ENCODE measurements around the gene GPRC5C.

GPRC5C gene

DNA sequence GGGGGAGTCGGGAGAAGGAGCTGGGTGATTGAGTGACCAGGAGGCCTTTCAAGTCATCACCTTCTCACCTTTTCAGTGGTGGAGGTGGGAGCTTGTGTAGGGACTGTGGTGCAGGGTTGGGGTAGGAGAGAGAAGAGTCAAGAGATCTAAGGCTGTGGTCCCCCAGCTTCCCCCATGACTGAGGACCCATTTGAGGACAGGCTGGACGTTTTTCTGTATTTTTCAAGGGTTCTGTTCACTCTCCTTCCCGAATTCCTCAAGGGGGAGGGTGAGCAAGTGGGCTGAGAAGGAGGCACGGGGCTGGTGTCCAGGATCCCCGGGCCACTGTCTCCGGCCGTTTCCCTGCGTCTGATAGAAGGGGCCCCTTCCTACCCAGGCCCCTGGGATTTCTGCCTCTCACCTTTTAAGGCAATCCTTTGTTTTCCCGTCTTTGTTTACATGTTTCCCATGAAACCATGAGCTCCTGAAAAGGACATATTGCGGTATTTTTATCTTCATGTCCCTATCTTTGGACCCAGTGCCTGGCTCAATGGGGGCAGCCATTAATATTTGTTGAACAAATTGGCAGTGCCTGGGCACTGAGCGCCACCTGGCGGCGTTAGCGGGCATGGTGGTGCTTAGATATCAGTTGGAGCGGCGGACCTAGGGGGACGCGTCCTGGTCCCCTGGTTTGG is 25.4 kb downstream of the GPRC5C start:
- DNase-seq (ENCODE audit: low spot score) = no peak
- TF ChIP-seq, protein P1, sequence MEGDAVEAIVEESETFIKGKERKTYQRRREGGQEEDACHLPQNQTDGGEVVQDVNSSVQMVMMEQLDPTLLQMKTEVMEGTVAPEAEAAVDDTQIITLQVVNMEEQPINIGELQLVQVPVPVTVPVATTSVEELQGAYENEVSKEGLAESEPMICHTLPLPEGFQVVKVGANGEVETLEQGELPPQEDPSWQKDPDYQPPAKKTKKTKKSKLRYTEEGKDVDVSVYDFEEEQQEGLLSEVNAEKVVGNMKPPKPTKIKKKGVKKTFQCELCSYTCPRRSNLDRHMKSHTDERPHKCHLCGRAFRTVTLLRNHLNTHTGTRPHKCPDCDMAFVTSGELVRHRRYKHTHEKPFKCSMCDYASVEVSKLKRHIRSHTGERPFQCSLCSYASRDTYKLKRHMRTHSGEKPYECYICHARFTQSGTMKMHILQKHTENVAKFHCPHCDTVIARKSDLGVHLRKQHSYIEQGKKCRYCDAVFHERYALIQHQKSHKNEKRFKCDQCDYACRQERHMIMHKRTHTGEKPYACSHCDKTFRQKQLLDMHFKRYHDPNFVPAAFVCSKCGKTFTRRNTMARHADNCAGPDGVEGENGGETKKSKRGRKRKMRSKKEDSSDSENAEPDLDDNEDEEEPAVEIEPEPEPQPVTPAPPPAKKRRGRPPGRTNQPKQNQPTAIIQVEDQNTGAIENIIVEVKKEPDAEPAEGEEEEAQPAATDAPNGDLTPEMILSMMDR (IDR thresholded peaks at IDR 0.05; ENCODE audit: poor library complexity, severe bottlenecking) = peak; percentile 93
- H3K36me3 ChIP-seq (ENCODE audit: low read depth) = no peaks in the 10 kb centered on the region
- no peaks in the 10 kb centered on the region for H3K9me3 ChIP-seq (ENCODE audit: severe bottlenecking)
- H3K4me3 ChIP-seq (ENCODE audit: severe bottlenecking) = no peak overlapping the region
- no peak; the same call in 2 of the 3 replicates for ATAC-seq (ENCODE audit: low read depth)
- no peaks in the 10 kb centered on the region for H3K4me1 ChIP-seq (ENCODE audit: insufficient read depth, poor library complexity, severe bottlenecking)
- H3K27ac ChIP-seq (ENCODE audit: poor library complexity, severe bottlenecking) = no peak overlapping the region
- peaks cover 4% of the 10 kb centered on the region for H3K27me3 ChIP-seq (ENCODE audit: insufficient read depth, poor library complexity, severe bottlenecking)

DNA sequence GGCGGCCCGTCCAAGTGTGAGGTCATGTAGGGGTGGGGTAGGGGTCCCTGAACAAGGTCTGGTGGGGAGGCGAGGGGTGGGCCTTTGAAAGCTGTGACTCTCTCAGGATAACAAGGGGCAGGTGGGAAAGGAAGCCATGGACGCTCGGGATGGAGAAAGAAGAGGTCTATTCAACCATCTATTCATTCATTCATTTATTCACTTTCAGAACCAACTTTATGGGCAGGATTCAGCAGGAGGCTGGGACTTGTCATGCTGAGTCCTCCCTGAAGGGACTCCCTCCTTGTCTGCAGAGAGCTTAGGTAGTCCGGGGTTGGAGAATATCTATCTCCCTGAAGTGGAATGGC is 25.9 kb downstream of the GPRC5C start:
- no peak overlapping the region for H3K27ac ChIP-seq (ENCODE audit: poor library complexity, severe bottlenecking)
- no peaks in the 10 kb centered on the region for H3K36me3 ChIP-seq (ENCODE audit: low read depth)
- H3K4me3 ChIP-seq (ENCODE audit: severe bottlenecking) = no peak overlapping the region
- no peaks in the 10 kb centered on the region for H3K4me1 ChIP-seq (ENCODE audit: insufficient read depth, poor library complexity, severe bottlenecking)
- H3K9me3 ChIP-seq (ENCODE audit: severe bottlenecking) = no peaks in the 10 kb centered on the region
- ATAC-seq (ENCODE audit: low read depth) (no peak), DNase-seq (ENCODE audit: low spot score) (no peak)
- TF ChIP-seq, protein P1 (IDR thresholded peaks at IDR 0.05; ENCODE audit: poor library complexity, severe bottlenecking) = peak; percentile 73
- H3K27me3 ChIP-seq (ENCODE audit: insufficient read depth, poor library complexity, severe bottlenecking) = peaks cover 4% of the 10 kb centered on the region

DNA sequence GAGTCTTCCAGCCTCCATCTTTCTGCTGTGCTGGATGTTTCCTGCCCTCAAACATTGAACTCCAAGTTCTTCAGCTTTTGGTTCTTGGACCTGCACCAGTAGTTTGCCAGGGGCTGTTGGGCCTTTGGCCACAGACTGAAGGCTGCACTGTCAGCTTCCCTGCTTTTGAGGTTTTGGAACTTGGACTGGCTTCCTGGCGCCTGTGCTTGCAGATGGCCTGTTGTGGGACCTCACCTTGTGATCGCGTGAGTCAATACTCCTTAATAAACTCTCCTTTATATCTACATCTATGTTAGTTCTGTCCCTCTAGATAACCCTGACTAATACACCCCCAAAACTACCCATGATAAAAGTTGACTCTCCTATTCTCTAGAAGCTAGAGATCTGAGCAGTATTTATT is 26.9 kb downstream of the GPRC5C start:
- H3K27me3 ChIP-seq (ENCODE audit: insufficient read depth, poor library complexity, severe bottlenecking) = peaks cover 4% of the 10 kb centered on the region
- H3K4me3 ChIP-seq (ENCODE audit: severe bottlenecking) = no peak overlapping the region
- no peak overlapping the region for H3K27ac ChIP-seq (ENCODE audit: poor library complexity, severe bottlenecking)
- no peaks in the 10 kb centered on the region for H3K4me1 ChIP-seq (ENCODE audit: insufficient read depth, poor library complexity, severe bottlenecking)
- DNase-seq (ENCODE audit: low spot score) (no peak), ATAC-seq (ENCODE audit: low read depth) (no peak)
- TF ChIP-seq, protein P1 (IDR thresholded peaks at IDR 0.05; ENCODE audit: poor library complexity, severe bottlenecking) = no peak
- H3K9me3 ChIP-seq (ENCODE audit: severe bottlenecking) = no peaks in the 10 kb centered on the region
- no peaks in the 10 kb centered on the region for H3K36me3 ChIP-seq (ENCODE audit: low read depth)

DNA sequence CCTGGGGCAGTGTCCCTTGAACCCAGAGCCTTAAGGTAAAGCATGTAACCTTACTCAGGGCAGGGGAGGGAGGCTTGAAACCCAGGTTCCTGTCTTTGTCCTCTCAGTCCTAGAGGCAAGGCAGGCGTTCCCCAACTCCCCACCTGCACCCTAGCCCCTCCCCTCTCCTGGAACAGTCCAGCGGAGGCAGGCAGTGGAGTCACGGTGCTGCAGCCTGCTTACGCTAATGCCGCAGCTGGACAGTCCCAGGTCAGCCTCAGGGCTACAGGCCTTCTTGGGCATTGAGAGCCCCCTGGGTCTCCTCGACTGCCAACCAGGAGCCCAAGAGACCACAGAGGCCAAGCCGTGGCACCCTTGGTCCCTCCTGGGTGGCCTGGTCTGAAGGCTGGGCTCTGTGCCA is 27.7 kb downstream of the GPRC5C start:
- Histone ChIP-seq H3K27ac (ENCODE audit: poor library complexity, severe bottlenecking) (no peak overlapping the region), H3K4me1 (ENCODE audit: insufficient read depth, poor library complexity, severe bottlenecking) (no peaks in the 10 kb centered on the region), H3K9me3 (ENCODE audit: severe bottlenecking) (no peaks in the 10 kb centered on the region), H3K36me3 (ENCODE audit: low read depth) (no peaks in the 10 kb centered on the region), H3K4me3 (ENCODE audit: severe bottlenecking) (no peak overlapping the region), H3K27me3 (ENCODE audit: insufficient read depth, poor library complexity, severe bottlenecking) (peaks cover 4% of the 10 kb centered on the region)
- TF ChIP-seq, protein P1 (IDR thresholded peaks at IDR 0.05; ENCODE audit: poor library complexity, severe bottlenecking) = no peak
- ATAC-seq (ENCODE audit: low read depth) (no peak), DNase-seq (ENCODE audit: low spot score) (no peak)

DNA sequence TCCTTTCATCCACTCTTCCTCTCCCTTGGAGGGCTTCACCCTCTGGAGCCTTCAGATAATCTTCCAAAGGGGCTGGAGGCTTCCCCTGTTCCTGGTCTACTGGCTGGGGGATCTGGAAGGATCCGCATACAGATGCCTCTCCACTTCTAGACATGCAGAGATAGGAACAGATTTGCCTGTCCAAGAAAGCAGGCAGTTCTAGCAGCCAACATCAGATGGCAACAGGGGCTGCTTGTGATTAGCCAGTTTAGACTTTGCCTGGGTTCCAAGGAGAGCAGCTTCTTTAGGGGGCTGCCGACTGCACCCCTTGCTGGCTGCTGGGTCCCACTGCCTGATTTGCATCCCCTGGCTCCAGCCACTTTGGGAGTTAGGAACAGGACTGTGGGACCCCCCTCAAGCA is 28.4 kb downstream of the GPRC5C start:
- Histone ChIP-seq H3K27ac (ENCODE audit: poor library complexity, severe bottlenecking) (no peak overlapping the region), H3K9me3 (ENCODE audit: severe bottlenecking) (no peaks in the 10 kb centered on the region), H3K36me3 (ENCODE audit: low read depth) (no peaks in the 10 kb centered on the region), H3K4me1 (ENCODE audit: insufficient read depth, poor library complexity, severe bottlenecking) (no peaks in the 10 kb centered on the region), H3K27me3 (ENCODE audit: insufficient read depth, poor library complexity, severe bottlenecking) (peaks cover 4% of the 10 kb centered on the region), H3K4me3 (ENCODE audit: severe bottlenecking) (no peak overlapping the region)
- DNase-seq (ENCODE audit: low spot score) = no peak
- TF ChIP-seq, protein P1 (IDR thresholded peaks at IDR 0.05; ENCODE audit: poor library complexity, severe bottlenecking) = no peak
- ATAC-seq (ENCODE audit: low read depth) = no peak

Measured in RWPE2 (cell line).